ENCODE data around the gene ORC6. TPM values are rescaled to one million over a fixed set of nuclear protein-coding genes. Genes with fewer than 3 reads are reported as not detected.

The ORC6 gene
- total and polyA plus RNA-seq, 9 of the 15 experiments (the other 6 are each of a cell fraction or from before 2014, with no cell fraction given): 18.7 to 71.4 (median 47.0) TPM

GRCh38 chr16:46673320-46674013 is 16.0 kb upstream of the ORC6 start:
- ChIA-PET POLR2A (interaction anchor here (0.7 to 1.2 kb wide), 6 partner anchors 9 to 368 kb away, joined by 3 to 4 read pairs (median 4); partner anchors contain the start of gene GPT2), CTCF (ENCODE audit: low intra/inter-chr PET ratio) (interaction anchor here (0.6 to 2.7 kb wide), 6 partner anchors 15 to 256 kb away, joined by 3 to 21 read pairs (median 4); no protein-coding TSS in a partner anchor)
- Histone ChIP-seq H3K9me1 (ENCODE audit: control insufficient read depth, insufficient read depth, low read length) (no peaks in the 10 kb centered on the region), H3K4me3 (no peak overlapping the region), H3K36me3 (ENCODE audit: control insufficient read depth, insufficient read depth, low read length) (peaks cover 79% of the 10 kb centered on the region), H3K79me2 (ENCODE audit: control insufficient read depth, insufficient read depth, low read length) (no peaks in the 10 kb centered on the region), H3K27ac (ENCODE audit: extremely low read depth, low read depth, low read length) (no peak overlapping the region), H2AFZ (ENCODE audit: low read depth, low read length) (no peak overlapping the region), H3K9me3 (replicated peaks; ENCODE audit: control insufficient read depth, insufficient read depth, low read depth, low read length) (no peaks in the 10 kb centered on the region), H3K9ac (ENCODE audit: insufficient read depth in 1 of 2, low read depth in 2 of 2, low read length in 2 of 2) (no peak overlapping the region), H4K20me1 (replicated peaks; ENCODE audit: control insufficient read depth, insufficient read depth, low read length) (no peaks in the 10 kb centered on the region), H3K4me1 (replicated peaks in 1 of 2; ENCODE audit: control insufficient read depth in 2 of 2, insufficient read depth in 2 of 2, low read length in 2 of 2) (no peaks in the 10 kb centered on the region), H3K4me2 (ENCODE audit: insufficient read depth, low read length) (no peak overlapping the region), H3K27me3 (ENCODE audit: control insufficient read depth in 2 of 2, insufficient read depth in 2 of 2, low read length in 2 of 2) (no peaks in the 10 kb centered on the region)
- DNase-seq (ENCODE audit: extremely low read depth in 1 of 4, low spot score in 3 of 4) (peak; percentile 76 to 82 (median 78)), ATAC-seq (peak; percentile 100), FAIRE-seq (peak; percentile 92)
- WGBS (ENCODE audit: insufficient coverage, low coverage, missing lambda C conversion rate): 20% methylated on average over 6 of the region's 6 CpGs
- no TSS peak for BruUV-seq (replicated peaks)
- in situ Hi-C loops (cut with MboI) (loop anchor here (25.0 kb wide), 1 partner anchor 239 kb away; no protein-coding TSS in a partner anchor), intact Hi-C loops (cut with micrococcal nuclease) (loop anchor here (1.0 to 5.0 kb wide), 3 partner anchors 128 to 254 kb away; no protein-coding TSS in a partner anchor)
- peak; percentile 44; the same call in 1 of the 2 replicates for TF ChIP-seq CREM (IDR thresholded peaks at IDR 0.05; ENCODE audit: low read depth)
- TF ChIP-seq SPI1 (IDR thresholded peaks at IDR 0.05; ENCODE audit: borderline replicate concordance, low read depth, low read length): peak; percentile 57
- no peak for TF ChIP-seq ZNF224 (CRISPR knock-in tag; IDR thresholded peaks at IDR 0.05)
- peak; percentile 66 for TF ChIP-seq REST (IDR thresholded peaks at IDR 0.05; ENCODE audit: borderline replicate concordance)
- TF ChIP-seq REST (CRISPR knock-in tag; IDR thresholded peaks at IDR 0.05; ENCODE audit: low read depth): no peak
- no peak for TF ChIP-seq ZNF699 (CRISPR knock-in tag; IDR thresholded peaks at IDR 0.05; ENCODE audit: insufficient replicate concordance)
- peak; percentile 44; the same call in 1 of the 2 replicates for TF ChIP-seq CC2D1A (IDR thresholded peaks at IDR 0.05)
- TF ChIP-seq HMGXB4 (CRISPR knock-in tag; IDR thresholded peaks at IDR 0.05): no peak
- 0 out of 2 replicates have a peak, but pooled peaks have one; percentile 13 for TF ChIP-seq JUND (IDR thresholded peaks at IDR 0.05; ENCODE audit: borderline replicate concordance, low read depth, low read length)
- no peak for TF ChIP-seq JUND (tag; IDR thresholded peaks at IDR 0.05; ENCODE audit: borderline replicate concordance, low read depth, low read length)
